Activated CD8-positive, alpha-beta memory T cell treated with anti-CD3 and anti-CD28 coated beads for 48 hours (primary cell): ENCODE data around the gene KRT14.
"Not testable (repeated sequence)": the region's sequence is repeated elsewhere in the genome, so short reads cannot be mapped to it uniquely, and the experiment has no call there.

Source experiments
- DNase-seq, 3 experiments: peaks; one replicate each; pipeline ENCODE4 v3.0.0-alpha.2; 2020; ENCODE audit warnings: low read depth in 2 of 3, low spot score in 2 of 3

The KRT14 gene

GRCh38 chr17:41610061-41610517, 23.4 kb upstream of the KRT14 start:
- not testable (repeated sequence) for DNase-seq

GRCh38 chr17:41606930-41607329, 20.2 kb upstream of the KRT14 start:
- not testable (repeated sequence) for DNase-seq

- no peak for DNase-seq
These were observed 15.8 kb upstream of the KRT14 start for GRCh38 chr17:41602524-41602923.

- no peak for DNase-seq
These were observed 13.6 kb upstream of the KRT14 start for GRCh38 chr17:41600318-41600717.

GRCh38 chr17:41599680-41600079, 13.0 kb upstream of the KRT14 start:
- no peak for DNase-seq

- no peak for DNase-seq
These were observed 8.9 kb upstream of the KRT14 start for GRCh38 chr17:41595585-41595984.

- DNase-seq = no peak
These were observed 7.7 kb upstream of the KRT14 start for GRCh38 chr17:41594363-41594915.

GRCh38 chr17:41593306-41593981, 6.7 kb upstream of the KRT14 start:
- no peak for DNase-seq

GRCh38 chr17:41592601-41593305, 6.1 kb upstream of the KRT14 start:
- DNase-seq = no peak

- DNase-seq = no peak
These were observed 2.6 kb upstream of the KRT14 start for GRCh38 chr17:41589301-41589700.

GRCh38 chr17:41588126-41588810, 1.6 kb upstream of the KRT14 start:
- no peak for DNase-seq

GRCh38 chr17:41585301-41586056, 1.2 kb downstream of the KRT14 start:
- no peak for DNase-seq

GRCh38 chr17:41584331-41584927, 2.3 kb downstream of the KRT14 start:
- DNase-seq = not testable (repeated sequence)

GRCh38 chr17:41583137-41584127, 3.3 kb downstream of the KRT14 start:
- no peak for DNase-seq

GRCh38 chr17:41582061-41582968, 4.4 kb downstream of the KRT14 start:
- not testable (repeated sequence) for DNase-seq

GRCh38 chr17:41581366-41582060, 5.2 kb downstream of the KRT14 start:
- DNase-seq = no peak

- DNase-seq = no peak
These were observed 5.9 kb downstream of the KRT14 start for GRCh38 chr17:41580687-41581365.
